Heart left ventricle (tissue), 16 donors: ENCODE data around the gene PLA2G2E. TPM values are rescaled to one million over a fixed set of nuclear protein-coding genes. Genes with fewer than 3 reads are reported as not detected.

Experiments used
- ATAC-seq, 4 donors: fragments of 200-7000 bp; cut with Tn5 transposase; one replicate each; pipeline ENCODE4 v1.9.1; 2020 to 2022; ENCODE audit warnings: moderate library complexity in 4 of 4, mild to moderate bottlenecking in 3 of 4, moderate number of reproducible peaks in 1 of 4
- DNase-seq, 5 donors: peaks; one replicate each; pipeline ENCODE4 v3.0.0-alpha.2; 2020
- H3K27ac ChIP-seq, 12 donors: fragments of 200-600 bp; sonication (generic) in 4 of 12; one replicate each; pipeline versions ENCODE4 v1.5.0 to v1.8.0; 2016 to 2022; ENCODE audit warnings: mild to moderate bottlenecking in 2 of 12
- H3K27me3 ChIP-seq, 9 donors: fragments of 200-600 bp; sonication (generic) in 2 of 9; one replicate each; pipeline versions ENCODE4 v1.5.1 to v1.8.0; 2016 to 2022; ENCODE audit warnings: mild to moderate bottlenecking in 3 of 9
- H3K36me3 ChIP-seq, 9 donors: fragments of 200-600 bp; sonication (generic) in 2 of 9; one replicate each; pipeline versions ENCODE4 v1.5.0 to v1.8.0; 2018 to 2022; ENCODE audit warnings: mild to moderate bottlenecking in 2 of 9
- H3K4me1 ChIP-seq, 12 donors: fragments of 200-600 bp; sonication (generic) in 4 of 12; one replicate each; pipeline versions ENCODE4 v1.5.0 to v1.8.0; 2016 to 2022; ENCODE audit warnings: mild to moderate bottlenecking in 3 of 12
- H3K4me3 ChIP-seq, 12 donors: fragments of 200-600 bp; sonication (generic) in 4 of 12; one replicate each; pipeline versions ENCODE4 v1.5.0 to v1.8.0; 2017 to 2022; ENCODE audit warnings: mild to moderate bottlenecking in 9 of 12, moderate library complexity in 4 of 12
- H3K9me3 ChIP-seq, 12 donors: fragments of 200-600 bp; sonication (generic) in 4 of 12; one replicate each; pipeline versions ENCODE4 v1.5.0 to v1.8.0; 2016 to 2022; ENCODE audit warnings: mild to moderate bottlenecking in 1 of 12
- CTCF ChIP-seq, 12 donors: fragments of 200-600 bp; sonication (generic) in 4 of 12; IDR thresholded peaks; one replicate each; pipeline versions ENCODE4 v1.5.0 to v1.8.0; 2018 to 2022; ENCODE audit warnings: antibody characterized with exemption in 12 of 12, mild to moderate bottlenecking in 5 of 12
- POLR2A ChIP-seq, 2 donors: fragments of 450-650 bp; IDR thresholded peaks; one replicate each; pipeline ENCODE4 v1.6.1; 2017; ENCODE audit warnings: antibody characterized with exemption in 2 of 2, mild to moderate bottlenecking in 2 of 2, moderate library complexity in 2 of 2
- WGBS, 4 donors: extraction: QIAGEN DNeasy Blood & Tissue Kit in 2 of 4; methylation state at CpG; one replicate each; pipeline versions ENCODE4 v1.1.5 to v1.1.7; 2013 to 2018; 5-methylcytosine and 5-hydroxymethylcytosine counted together
- intact Hi-C, 10 donors: fragments of 100-400 bp; cut with DNase I; formaldehyde crosslinking; loops; one replicate each; pipeline versions ENCODE4 v1.11.1 to v1.14.2; 2022
- polyA plus RNA-seq, 2 donors: library from polyadenylated mRNA; stranded (reverse); fragments of 200-250 nt; gene quantifications; one replicate each; pipeline ENCODE4 v1.2.3, GENCODE V29; 2013
- total RNA-seq, 9 donors: library from RNA; depleted of rRNA in 2 of 9; stranded (reverse); fragments of >200 nt in 2 of 9; fragmentation: NEBNext Ultra II Directional in 3 of 9; extraction: Animal tissue kit (Norgen Biotek cat#: 25700) in 3 of 9; gene quantifications; one replicate each; pipeline versions ENCODE4 v1.1.0 to v1.2.4, GENCODE V29; 2016 to 2023
- donor health status: ischemic (EF 13 %, LVEDD 7.1; RV severe dilation, severe dysfunction).
- donor health status: healthy with polysubstance abuse.
- donor health status: DM: no; HTN: yes; CAD: no.
- donor health status: DM: no; HTN: no; CAD: no.
- donor health status: ischemic (EF 25% LVEDD 6.9; RV normal size, moderate dysfunction).
- donor health status: ischemic (EF 25% LVEDD 5.7; RV mildly dilated, moderate dysfunction).
- donor health status: healthy.
- donor health status: DM: yes; HTN: yes; CAD: no.
- donor health status: ischemic (EF 35%, LVEDD 5.7; RV mildly dilated, moderate dysfunction).
- donor health status: nonischemic (EF 11% LVEDD 7.7; RV severe dilation, severe dysfunction).
- donor health status: DM: yes; HTN: yes; CAD: no.
- donor health status: PGD.
- donor health status: ischemic (EF 29% LVEDD 5.4; RV normal size, mild dysfunction).
- donor health status: nonischemic (EF 23%, LVEDD 6.1; RV moderate dilation, normal function).

The PLA2G2E gene
- total and polyA plus RNA-seq, 11 donors, result not detected

GRCh38 chr1:19941206-19941568 lies 17.8 kb upstream of the PLA2G2E start:
- no peak overlapping the region for H3K4me3 ChIP-seq
- H3K27me3 ChIP-seq, result peaks cover 0 to under 1% (median 0%) of the 10 kb centered on the region in 9 donors
- no peaks in the 10 kb centered on the region for H3K9me3 ChIP-seq
- intact Hi-C loops, result no loop called here
- WGBS, 4 donors, result 87 to 93% (median 92%) methylated on average over 3 of the region's 3 CpGs
- ATAC-seq, result no peak
- TF ChIP-seq POLR2A (IDR thresholded peaks at IDR 0.05) (no peak), CTCF (IDR thresholded peaks at IDR 0.05) (no peak)
- no peak for DNase-seq
- no peak overlapping the region for H3K27ac ChIP-seq
- no peaks in the 10 kb centered on the region for H3K36me3 ChIP-seq
- no peaks in the 10 kb centered on the region for H3K4me1 ChIP-seq

- Histone ChIP-seq H3K36me3 (no peaks in the 10 kb centered on the region), H3K4me3 (no peak overlapping the region), H3K27me3 (no peaks in the 10 kb centered on the region), H3K27ac (no peak overlapping the region), H3K4me1 (no peaks in the 10 kb centered on the region), H3K9me3 (no peaks in the 10 kb centered on the region)
- 69 to 80% (median 73%) methylated on average over 7 of the region's 7 CpGs for WGBS, 4 donors
- ATAC-seq (no peak), DNase-seq (no peak)
- TF ChIP-seq CTCF (IDR thresholded peaks at IDR 0.05) (no peak), POLR2A (IDR thresholded peaks at IDR 0.05) (no peak)
- intact Hi-C loops, result no loop called here
Observed at GRCh38 chr1:19940486-19941205, 17.2 kb upstream of the PLA2G2E start.

GRCh38 chr1:19938472-19938871 lies 15.1 kb upstream of the PLA2G2E start:
- DNase-seq (no peak), ATAC-seq (no peak)
- H3K4me3 ChIP-seq, result no peak overlapping the region
- H3K27me3 ChIP-seq, result no peaks in the 10 kb centered on the region
- 89 to 95% (median 93%) methylated on average over 1 of the region's 1 CpG for WGBS, 4 donors
- intact Hi-C loops, result no loop called here
- no peak overlapping the region for H3K27ac ChIP-seq
- TF ChIP-seq CTCF (IDR thresholded peaks at IDR 0.05) (no peak), POLR2A (IDR thresholded peaks at IDR 0.05) (no peak)
- H3K9me3 ChIP-seq, result no peaks in the 10 kb centered on the region
- no peaks in the 10 kb centered on the region for H3K36me3 ChIP-seq
- no peaks in the 10 kb centered on the region for H3K4me1 ChIP-seq

- peaks cover 0 to 21% (median 5%) of the 10 kb centered on the region in 12 donors for H3K9me3 ChIP-seq
- TF ChIP-seq POLR2A (IDR thresholded peaks at IDR 0.05) (no peak), CTCF (IDR thresholded peaks at IDR 0.05) (no peak)
- intact Hi-C loops, result no loop called here
- H3K36me3 ChIP-seq, result no peaks in the 10 kb centered on the region
- no peaks in the 10 kb centered on the region for H3K4me1 ChIP-seq
- no peak overlapping the region for H3K27ac ChIP-seq
- H3K27me3 ChIP-seq, result no peaks in the 10 kb centered on the region
- ATAC-seq (no peak), DNase-seq (no peak)
- no peak overlapping the region for H3K4me3 ChIP-seq
- 58 to 67% (median 62%) methylated on average over 3 of the region's 3 CpGs for WGBS, 4 donors
Observed at GRCh38 chr1:19936061-19936750, 12.8 kb upstream of the PLA2G2E start.
